MM.1S (cell line): ENCODE results near the gene ARHGAP4.

ENCODE experiments used
- EZH2 ChIP-seq: fragments of 300-600 bp; sonication (generic); optimal IDR thresholded peaks from 2 replicates; pipeline ENCODE3; 2017; ENCODE audit warnings: low read depth, mild to moderate bottlenecking, antibody characterized with exemption, low read length, mixed read lengths
- TF ChIP-seq, protein P1 (sequence below): fragments of 300-600 bp; sonication (generic); IDR thresholded peaks from 2 replicates; pipeline ENCODE4 v1.5.1; 2016; ENCODE audit warnings: antibody characterized with exemption, low read length, mixed read lengths

DNA sequence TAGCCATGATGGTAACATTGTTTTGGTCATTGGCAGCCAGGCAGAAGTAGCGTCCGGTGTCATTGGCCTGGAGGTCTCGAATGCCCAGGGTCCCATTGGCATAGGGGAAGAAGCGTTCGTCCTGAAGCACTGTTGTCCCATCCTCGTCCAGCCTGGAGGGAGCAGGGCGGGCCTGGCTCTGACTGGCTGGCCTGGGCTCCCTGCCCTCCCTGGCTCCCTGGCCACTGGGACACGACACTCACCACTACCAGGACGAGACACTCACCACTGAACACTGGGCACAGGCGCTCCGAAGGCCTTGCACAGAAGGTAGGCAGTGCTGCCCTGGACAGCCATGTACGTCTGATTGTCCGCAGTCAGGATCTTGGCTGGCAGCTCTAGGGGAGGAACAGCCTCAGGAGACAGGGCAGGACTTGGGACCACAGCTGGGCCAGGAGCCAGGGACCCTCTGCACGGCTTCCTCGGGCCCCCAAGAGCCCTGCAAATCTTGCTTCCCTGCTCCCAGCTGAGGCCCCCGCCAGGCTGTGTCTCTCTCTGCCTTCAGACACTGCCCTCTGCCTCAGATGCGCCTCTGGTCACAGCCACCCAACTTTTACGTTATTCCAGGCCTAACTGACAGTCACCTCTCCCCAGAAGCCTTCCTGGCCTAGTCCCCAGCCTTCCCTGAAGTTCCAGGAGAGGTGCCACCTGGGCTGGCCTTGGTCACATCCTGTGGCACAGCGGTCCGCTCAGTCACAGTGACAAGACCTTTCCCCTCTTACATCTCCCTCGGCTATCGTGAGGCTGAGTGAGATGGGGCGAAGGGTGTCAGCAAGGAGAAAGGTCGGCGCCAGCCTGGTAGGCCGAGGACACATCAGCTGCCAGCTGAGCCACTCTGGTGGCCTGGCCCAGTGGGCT is 57.2 kb downstream of the ARHGAP4 start:
- TF ChIP-seq, protein P1, sequence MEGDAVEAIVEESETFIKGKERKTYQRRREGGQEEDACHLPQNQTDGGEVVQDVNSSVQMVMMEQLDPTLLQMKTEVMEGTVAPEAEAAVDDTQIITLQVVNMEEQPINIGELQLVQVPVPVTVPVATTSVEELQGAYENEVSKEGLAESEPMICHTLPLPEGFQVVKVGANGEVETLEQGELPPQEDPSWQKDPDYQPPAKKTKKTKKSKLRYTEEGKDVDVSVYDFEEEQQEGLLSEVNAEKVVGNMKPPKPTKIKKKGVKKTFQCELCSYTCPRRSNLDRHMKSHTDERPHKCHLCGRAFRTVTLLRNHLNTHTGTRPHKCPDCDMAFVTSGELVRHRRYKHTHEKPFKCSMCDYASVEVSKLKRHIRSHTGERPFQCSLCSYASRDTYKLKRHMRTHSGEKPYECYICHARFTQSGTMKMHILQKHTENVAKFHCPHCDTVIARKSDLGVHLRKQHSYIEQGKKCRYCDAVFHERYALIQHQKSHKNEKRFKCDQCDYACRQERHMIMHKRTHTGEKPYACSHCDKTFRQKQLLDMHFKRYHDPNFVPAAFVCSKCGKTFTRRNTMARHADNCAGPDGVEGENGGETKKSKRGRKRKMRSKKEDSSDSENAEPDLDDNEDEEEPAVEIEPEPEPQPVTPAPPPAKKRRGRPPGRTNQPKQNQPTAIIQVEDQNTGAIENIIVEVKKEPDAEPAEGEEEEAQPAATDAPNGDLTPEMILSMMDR: no peak
- TF ChIP-seq EZH2: no peak
